K562 (cell line): ENCODE results near the gene XRN2. TPM values are rescaled to one million over a fixed set of nuclear protein-coding genes. Genes with fewer than 3 reads are reported as not detected.

Experiments
- ATAC-seq: fragments of 200-7000 bp; cut with Tn5 transposase; 3 replicates; pipeline ENCODE4 v1.9.1; 2020; ENCODE audit warnings: moderate library complexity
- BruUV-seq: library from RNA; stranded (reverse); fragments of 400-500 nt; replicated peaks from 2 replicates; lab custom pipeline; 2021; lab: Mats Ljungman, UMichigan
- CTCF ChIA-PET: fragments of 300-600 bp; formaldehyde crosslinking; extraction: SDS; loops from one replicate; lab custom pipeline; 2021; ENCODE audit warnings: low intra/inter-chr PET ratio; lab: Yijun Ruan, JAX
- POLR2A ChIA-PET: fragments of 300-600, 350-650 bp; sonication (Branson Sonifier 250); formaldehyde crosslinking; extraction: SDS; loops from one replicate; lab custom pipeline; 2021; ENCODE audit warnings: antibody characterized with exemption, inconsistent platforms; lab: Yijun Ruan, JAX
- DNase-seq, 4 experiments: peaks; one replicate each; pipeline versions ENCODE4 v3.0.0 to v3.0.0-alpha.2; 2011 to 2018; ENCODE audit warnings: low spot score in 3 of 4, mixed read lengths in 3 of 4; ENCODE audit errors: extremely low read depth in 1 of 4
- FAIRE-seq: peaks from 2 replicates; lab custom pipeline; 2011; peaks lifted over from hg19 to GRCh38; lab: Jason Lieb, UNC
- H2AFZ ChIP-seq: 2 replicates; pipeline ENCODE4 v1.6.0; 2011; ENCODE audit warnings: low read depth, low read length, control low read depth, inconsistent platforms
- H3K27ac ChIP-seq: fragments of 200-600 bp; 3 replicates; pipeline ENCODE4 v1.8.0; 2011; ENCODE audit warnings: low read depth, mild to moderate bottlenecking, control low read depth, inconsistent platforms, low read length, moderate library complexity, mixed read lengths; ENCODE audit errors: extremely low read depth
- H3K27me3 ChIP-seq, 2 experiments: fragments of 300-600 bp in 1 of 2; 2 replicates in 1 of 2; 3 replicates in 1 of 2; pipeline versions ENCODE4 v1.6.0 to v1.8.0; 2011; ENCODE audit warnings: inconsistent platforms in 2 of 2, low read length in 2 of 2, mild to moderate bottlenecking in 1 of 2, mixed read lengths in 1 of 2, moderate library complexity in 1 of 2; ENCODE audit not compliant: control insufficient read depth in 2 of 2, insufficient read depth in 2 of 2
- H3K36me3 ChIP-seq: fragments of 300-600 bp; 3 replicates; pipeline ENCODE4 v1.8.0; 2011; ENCODE audit warnings: mild to moderate bottlenecking, low read length, inconsistent platforms; ENCODE audit not compliant: control insufficient read depth, insufficient read depth
- H3K4me1 ChIP-seq, 2 experiments: fragments of 200-600 bp in 1 of 2; replicated peaks in 1 of 2; 2 replicates in 1 of 2; 3 replicates in 1 of 2; pipeline versions ENCODE4 v1.5.1 to v1.8.0; 2011; ENCODE audit warnings: inconsistent platforms in 2 of 2, low read length in 2 of 2, mild to moderate bottlenecking in 1 of 2, mixed read lengths in 1 of 2, moderate library complexity in 1 of 2; ENCODE audit not compliant: control insufficient read depth in 2 of 2, insufficient read depth in 2 of 2
- H3K4me2 ChIP-seq: 2 replicates; pipeline ENCODE4 v1.6.1; 2011; ENCODE audit warnings: low read length, control low read depth, inconsistent platforms, mixed read lengths; ENCODE audit not compliant: insufficient read depth
- H3K4me3 ChIP-seq: fragments of 200-600 bp; sonication (generic), shearing (Covaris generic); 2 replicates; pipeline ENCODE4 v1.5.1; 2016; ENCODE audit warnings: control low read depth, inconsistent platforms
- H3K79me2 ChIP-seq: fragments of 200-600 bp; 3 replicates; pipeline ENCODE4 v1.8.0; 2011; ENCODE audit warnings: low read length, inconsistent platforms; ENCODE audit not compliant: control insufficient read depth, insufficient read depth
- H3K9ac ChIP-seq, 2 experiments: 2 replicates each; pipeline versions ENCODE4 v1.6.0 to v1.6.1; 2011; ENCODE audit warnings: low read depth in 2 of 2, low read length in 2 of 2, control low read depth in 1 of 2, inconsistent platforms in 1 of 2, mild to moderate bottlenecking in 1 of 2, mixed read lengths in 1 of 2; ENCODE audit not compliant: insufficient read depth in 1 of 2
- H3K9me1 ChIP-seq: one replicate; pipeline ENCODE4 v1.6.0; 2011; ENCODE audit warnings: inconsistent platforms, mild to moderate bottlenecking, low read length, moderate library complexity; ENCODE audit not compliant: control insufficient read depth, insufficient read depth
- H3K9me3 ChIP-seq: replicated peaks from 2 replicates; pipeline ENCODE4 v1.5.1; 2011; ENCODE audit warnings: low read depth, low read length, inconsistent platforms; ENCODE audit not compliant: control insufficient read depth, insufficient read depth
- H4K20me1 ChIP-seq: replicated peaks from 2 replicates; pipeline ENCODE4 v1.6.1; 2011; ENCODE audit warnings: low read length, inconsistent platforms, mixed read lengths; ENCODE audit not compliant: control insufficient read depth, insufficient read depth
- KLF13 ChIP-seq: fragments of 450-650 bp; IDR thresholded peaks from 2 replicates; pipeline ENCODE4 v1.6.1; 2016; ENCODE audit warnings: missing genetic modification characterization, low read depth, mild to moderate bottlenecking, missing compliant biosample characterization, moderate library complexity, borderline replicate concordance
- SRSF3 ChIP-seq: fragments of 200-400 bp; formaldehyde crosslinking; IDR thresholded peaks from 2 replicates; pipeline ENCODE4 v1.6.1; 2016; ENCODE audit warnings: mild to moderate bottlenecking, low read length, moderate library complexity; ENCODE audit not compliant: insufficient read depth
- ZBTB43 ChIP-seq: sonication (generic); formaldehyde crosslinking; IDR thresholded peaks from 2 replicates; pipeline ENCODE4 v1.8.0; 2023; ENCODE audit warnings: mild to moderate bottlenecking, missing genetic modification reagents
- ZNF316 ChIP-seq: fragments of 450-650 bp; IDR thresholded peaks from 2 replicates; pipeline ENCODE4 v1.6.1; 2016
- WGBS: fragments of 100-300 bp; shearing (Covaris generic); methylation state at CpG from one replicate; pipeline ENCODE4 v1.1.6; 2016; ENCODE audit warnings: low coverage, mixed read lengths; ENCODE audit not compliant: insufficient coverage; ENCODE audit errors: missing lambda C conversion rate; 5-methylcytosine and 5-hydroxymethylcytosine counted together
- in situ Hi-C: fragments of 300-500 bp; cut with MboI; formaldehyde crosslinking; loops from 4 replicates; pipeline ENCODE4 v1.15.0; 2018; ENCODE audit warnings: inconsistent platforms, mixed read lengths
- intact Hi-C: fragments of 100-400 bp; cut with micrococcal nuclease; formaldehyde crosslinking; loops from 2 replicates; pipeline ENCODE4 v1.14.2; 2022
- polyA plus RNA-seq, 8 experiments: library from polyadenylated mRNA; depleted of rRNA in 4 of 8; stranded (reverse) in 5 of 8; unstranded in 3 of 8; fragments of >200 nt; fragmentation: Nextera tagmentation in 2 of 8; fragmentation: Illumina TruSeq in 1 of 8; extraction: Ambion mirVana in 2 of 8; extraction: Trizol in 1 of 8; gene quantifications; 2 replicates each; pipeline versions ENCODE4 v1.2.1 to v1.2.3, GENCODE V29; 2011 to 2014; ENCODE audit warnings: inconsistent platforms in 1 of 8, missing spikeins in 1 of 8
- total RNA-seq, 7 experiments: library from RNA; depleted of rRNA in 6 of 7; stranded (reverse); fragments of >200 nt in 6 of 7; fragmentation: Illumina TruSeq in 2 of 7; extraction: Trizol in 2 of 7; gene quantifications; 2 replicates each; pipeline versions ENCODE4 v1.2.1 to v1.2.3, GENCODE V29; 2011 to 2021; ENCODE audit warnings: low replicate concordance in 1 of 7
- TF ChIP-seq, protein P1 (sequence below), 2 experiments: fragments of 450-650 bp; IDR thresholded peaks; 2 replicates each; pipeline ENCODE4 v1.6.1; 2016

XRN2 gene
- total and polyA plus RNA-seq, 9 of the 15 experiments (the other 6 are each of a cell fraction or from before 2014, with no cell fraction given) = 41.8 to 67.3 (median 51.4) TPM

- ChIA-PET POLR2A (no interaction called here), CTCF (no interaction called here)
- DNase-seq (no peak), FAIRE-seq (no peak), ATAC-seq (no peak)
- H2AFZ ChIP-seq = no peak overlapping the region
- H4K20me1 ChIP-seq = no peaks in the 10 kb centered on the region
- no TSS peak for BruUV-seq
- H3K9ac ChIP-seq = no peak overlapping the region
- no peak overlapping the region for H3K27ac ChIP-seq
- H3K36me3 ChIP-seq = peaks cover 49% of the 10 kb centered on the region
- no peaks in the 10 kb centered on the region for H3K4me1 ChIP-seq
- no peaks in the 10 kb centered on the region for H3K9me1 ChIP-seq
- no peak overlapping the region for H3K4me3 ChIP-seq
- in situ Hi-C loops (no loop called here), intact Hi-C loops (no loop called here)
- 100% methylated on average over 1 of the region's 1 CpG for WGBS
- TF ChIP-seq ZBTB43 (CRISPR knock-in tag) = no peak
- no peak for TF ChIP-seq SRSF3
- no peak for TF ChIP-seq KLF13 (tag)
- TF ChIP-seq, protein P1, sequence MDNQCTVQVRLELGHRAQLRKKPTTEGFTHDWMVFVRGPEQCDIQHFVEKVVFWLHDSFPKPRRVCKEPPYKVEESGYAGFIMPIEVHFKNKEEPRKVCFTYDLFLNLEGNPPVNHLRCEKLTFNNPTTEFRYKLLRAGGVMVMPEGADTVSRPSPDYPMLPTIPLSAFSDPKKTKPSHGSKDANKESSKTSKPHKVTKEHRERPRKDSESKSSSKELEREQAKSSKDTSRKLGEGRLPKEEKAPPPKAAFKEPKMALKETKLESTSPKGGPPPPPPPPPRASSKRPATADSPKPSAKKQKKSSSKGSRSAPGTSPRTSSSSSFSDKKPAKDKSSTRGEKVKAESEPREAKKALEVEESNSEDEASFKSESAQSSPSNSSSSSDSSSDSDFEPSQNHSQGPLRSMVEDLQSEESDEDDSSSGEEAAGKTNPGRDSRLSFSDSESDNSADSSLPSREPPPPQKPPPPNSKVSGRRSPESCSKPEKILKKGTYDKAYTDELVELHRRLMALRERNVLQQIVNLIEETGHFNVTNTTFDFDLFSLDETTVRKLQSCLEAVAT (IDR thresholded peaks at IDR 0.05) = no peak
- TF ChIP-seq ZNF316 = peak; percentile 58
- H3K9me3 ChIP-seq = no peaks in the 10 kb centered on the region
- H3K4me2 ChIP-seq = no peak overlapping the region
- H3K27me3 ChIP-seq = no peaks in the 10 kb centered on the region
- H3K79me2 ChIP-seq = no peaks in the 10 kb centered on the region; the same call in 2 of the 3 replicates
Observed at GRCh38 chr20:21381619-21382018, 78.5 kb downstream of the XRN2 start.
